AG04450 (cell line): Measurements from ENCODE around the gene TRIM67. TPM values are rescaled to one million over a fixed set of nuclear protein-coding genes. Genes with fewer than 3 reads are reported as not detected.

Experiments used
- CTCF ChIA-PET: fragments of 300-600, 350-600 bp; formaldehyde crosslinking; extraction: SDS; loops from one replicate; lab custom pipeline; 2022; ENCODE audit warnings: antibody characterized with exemption, inconsistent platforms; lab: Charles Lee
- POLR2A ChIA-PET: fragments of 350-600 bp; formaldehyde crosslinking; extraction: SDS; loops from one replicate; lab custom pipeline; 2021; ENCODE audit warnings: antibody characterized with exemption, inconsistent platforms; lab: Yijun Ruan, JAX
- DNase-seq: peaks from one replicate; pipeline ENCODE4 v3.0.0-alpha.2; 2011; ENCODE audit warnings: low read depth, low spot score
- H3K27ac ChIP-seq: one replicate; pipeline ENCODE4 v1.5.1; 2012; ENCODE audit warnings: low read depth, low read length, control low read depth
- H3K27me3 ChIP-seq: one replicate; pipeline ENCODE4 v1.6.0; 2012; ENCODE audit warnings: low read length; ENCODE audit not compliant: control insufficient read depth, insufficient read depth
- H3K4me3 ChIP-seq: 2 replicates; pipeline ENCODE4 v1.5.1; 2011; ENCODE audit warnings: mild to moderate bottlenecking, low read depth, low read length, control low read depth
- H3K9me3 ChIP-seq: 2 replicates; pipeline ENCODE4 v1.5.1; 2012; ENCODE audit warnings: low read length; ENCODE audit not compliant: control insufficient read depth, insufficient read depth
- CTCF ChIP-seq: IDR thresholded peaks from 2 replicates; pipeline ENCODE4 v1.5.1; 2011; ENCODE audit warnings: low read depth, low read length, control low read depth, inconsistent platforms
- polyA plus RNA-seq: library from polyadenylated mRNA; depleted of rRNA; stranded (reverse); fragments of >200 nt; gene quantifications from 2 replicates; pipeline ENCODE4 v1.2.3, GENCODE V29; 2011

TRIM67 gene
- polyA plus RNA-seq, 1 experiment: not detected

- ChIA-PET POLR2A (no interaction called here), CTCF (interaction anchor here (0.6 kb wide), 1 partner anchor 32 kb away, joined by 3 read pairs; no protein-coding TSS in a partner anchor)
- H3K27me3 ChIP-seq: peaks cover 6% of the 10 kb centered on the region
- TF ChIP-seq CTCF: no peak
- no peaks in the 10 kb centered on the region for H3K9me3 ChIP-seq
- H3K27ac ChIP-seq: no peak overlapping the region
- no peak for DNase-seq
- no peak overlapping the region for H3K4me3 ChIP-seq
Observed at GRCh38 chr1:231186356-231187115, 24.7 kb downstream of the TRIM67 start.

GRCh38 chr1:231187571-231187970 is 25.7 kb downstream of the TRIM67 start:
- H3K4me3 ChIP-seq: no peak overlapping the region
- POLR2A ChIA-PET: no interaction called here
- DNase-seq: no peak

GRCh38 chr1:231188072-231188471 is 26.2 kb downstream of the TRIM67 start:
- ChIA-PET CTCF (no interaction called here), POLR2A (no interaction called here)
- Histone ChIP-seq H3K27ac (no peak overlapping the region), H3K27me3 (peaks cover 5% of the 10 kb centered on the region), H3K9me3 (no peaks in the 10 kb centered on the region), H3K4me3 (no peak overlapping the region)
- TF ChIP-seq CTCF: no peak
- no peak for DNase-seq

More at GRCh38 chr1:231187571-231187970, 25.7 kb downstream of the TRIM67 start:
- Histone ChIP-seq H3K9me3 (no peaks in the 10 kb centered on the region), H3K27ac (no peak overlapping the region), H3K27me3 (peaks cover 5% of the 10 kb centered on the region)
- no peak for TF ChIP-seq CTCF
- CTCF ChIA-PET: interaction anchor here (0.6 kb wide), 1 partner anchor 33 kb away, joined by 3 read pairs; no protein-coding TSS in a partner anchor

GRCh38 chr1:231188768-231189167 is 26.9 kb downstream of the TRIM67 start:
- CTCF ChIA-PET: no interaction called here
- POLR2A ChIA-PET: no interaction called here
- peaks cover 5% of the 10 kb centered on the region for H3K27me3 ChIP-seq
- no peak overlapping the region for H3K4me3 ChIP-seq
- H3K27ac ChIP-seq: no peak overlapping the region
- no peaks in the 10 kb centered on the region for H3K9me3 ChIP-seq
- no peak for TF ChIP-seq CTCF
- DNase-seq: no peak

- no peaks in the 10 kb centered on the region for H3K27me3 ChIP-seq
- H3K4me3 ChIP-seq: no peak overlapping the region
- no peak for DNase-seq
- no peak for TF ChIP-seq CTCF
- CTCF ChIA-PET: no interaction called here
- H3K27ac ChIP-seq: no peak overlapping the region
- H3K9me3 ChIP-seq: no peaks in the 10 kb centered on the region
- POLR2A ChIA-PET: no interaction called here
Observed at GRCh38 chr1:231189683-231190270, 27.9 kb downstream of the TRIM67 start.
